ENCODE data around the gene INTS13. TPM values are rescaled to one million over a fixed set of nuclear protein-coding genes. Genes with fewer than 3 reads are reported as not detected.

The INTS13 gene
- total RNA-seq, 2 donors from 2014 or later, result 23.9 to 55.5 TPM

DNA sequence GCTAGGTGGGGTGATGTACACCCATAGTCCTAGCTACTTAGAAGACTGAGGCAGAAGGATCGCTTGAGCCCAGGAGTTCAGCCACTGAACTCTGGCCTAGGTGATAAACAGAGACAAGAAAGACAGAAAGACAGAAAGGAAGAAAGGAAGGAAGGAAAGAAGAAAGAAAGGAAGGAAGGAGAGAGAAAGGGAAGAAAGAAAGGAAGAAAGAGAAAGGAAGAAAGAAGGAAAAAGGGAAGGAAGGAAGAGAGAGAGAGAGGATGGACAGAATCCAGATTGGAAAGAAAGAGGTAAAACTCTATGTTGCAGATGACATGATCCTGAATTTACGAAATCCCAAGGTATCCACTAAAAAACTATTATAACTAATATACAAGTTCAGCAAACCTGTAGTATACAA, 8.2 kb downstream of the INTS13 start:
- Mint-ChIP-seq H3K27me3 (ENCODE audit: insufficient read depth) (no peaks in the 10 kb centered on the region), H3K4me1 (peaks cover 4% of the 10 kb centered on the region), H3K36me3 (ENCODE audit: low read depth) (peaks cover 50% of the 10 kb centered on the region), H3K27ac (no peak overlapping the region), H3K9me3 (no peaks in the 10 kb centered on the region), H3K4me3 (no peak overlapping the region)
- Histone ChIP-seq H3K27me3 (ENCODE audit: control insufficient read depth, insufficient read depth, low read length, poor library complexity, severe bottlenecking) (no peaks in the 10 kb centered on the region), H3K27ac (ENCODE audit: low read depth, low read length) (no peak overlapping the region), H3K36me3 (ENCODE audit: control insufficient read depth, insufficient read depth, low read length) (peaks cover 61% of the 10 kb centered on the region), H3K9me3 (ENCODE audit: control insufficient read depth, low read length) (no peaks in the 10 kb centered on the region), H3K4me1 (ENCODE audit: control insufficient read depth, insufficient read depth, low read length) (no peaks in the 10 kb centered on the region), H3K4me3 (ENCODE audit: low read length) (no peak overlapping the region), H3K9ac (ENCODE audit: extremely low read depth, low read length, poor library complexity, severe bottlenecking) (no peak overlapping the region)
- TF ChIP-seq, protein P1, sequence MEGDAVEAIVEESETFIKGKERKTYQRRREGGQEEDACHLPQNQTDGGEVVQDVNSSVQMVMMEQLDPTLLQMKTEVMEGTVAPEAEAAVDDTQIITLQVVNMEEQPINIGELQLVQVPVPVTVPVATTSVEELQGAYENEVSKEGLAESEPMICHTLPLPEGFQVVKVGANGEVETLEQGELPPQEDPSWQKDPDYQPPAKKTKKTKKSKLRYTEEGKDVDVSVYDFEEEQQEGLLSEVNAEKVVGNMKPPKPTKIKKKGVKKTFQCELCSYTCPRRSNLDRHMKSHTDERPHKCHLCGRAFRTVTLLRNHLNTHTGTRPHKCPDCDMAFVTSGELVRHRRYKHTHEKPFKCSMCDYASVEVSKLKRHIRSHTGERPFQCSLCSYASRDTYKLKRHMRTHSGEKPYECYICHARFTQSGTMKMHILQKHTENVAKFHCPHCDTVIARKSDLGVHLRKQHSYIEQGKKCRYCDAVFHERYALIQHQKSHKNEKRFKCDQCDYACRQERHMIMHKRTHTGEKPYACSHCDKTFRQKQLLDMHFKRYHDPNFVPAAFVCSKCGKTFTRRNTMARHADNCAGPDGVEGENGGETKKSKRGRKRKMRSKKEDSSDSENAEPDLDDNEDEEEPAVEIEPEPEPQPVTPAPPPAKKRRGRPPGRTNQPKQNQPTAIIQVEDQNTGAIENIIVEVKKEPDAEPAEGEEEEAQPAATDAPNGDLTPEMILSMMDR (conservative IDR thresholded peaks at IDR 0.05), result no peak
- DNase-seq, result no peak
- 95 to 100% methylated on average over 1 to 2 of the region's 2 CpGs for WGBS, 2 experiments (ENCODE audit: insufficient coverage in 1 of 2, insufficient read length in 1 of 2)

DNA sequence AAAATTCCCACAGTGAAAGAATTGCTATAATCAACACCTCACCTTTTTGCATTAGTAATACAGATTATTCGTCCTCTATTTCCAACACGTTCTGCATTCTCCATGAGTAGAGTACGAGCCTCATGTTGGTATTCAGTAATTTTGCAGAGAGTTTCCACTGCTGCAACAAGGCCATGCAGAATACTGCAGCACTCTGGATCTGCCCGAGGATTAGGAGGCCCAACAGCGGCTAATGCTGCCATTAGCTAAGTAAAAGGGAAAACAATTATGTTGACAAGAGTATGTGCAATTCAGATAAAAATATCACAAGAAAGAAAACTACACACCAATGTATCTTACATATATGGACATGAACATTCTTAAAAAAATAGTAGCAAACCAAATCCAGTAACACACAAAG, 9.1 kb downstream of the INTS13 start:
- H3K36me3 Mint-ChIP-seq (ENCODE audit: low read depth), result peaks cover 54% of the 10 kb centered on the region
- no peak overlapping the region for H3K4me3 Mint-ChIP-seq
- no peaks in the 10 kb centered on the region for H3K27me3 Mint-ChIP-seq (ENCODE audit: insufficient read depth)
- no peak overlapping the region for H3K27ac ChIP-seq (ENCODE audit: low read depth, low read length)
- 83 to 93% methylated on average over 1 to 5 of the region's 5 CpGs for WGBS, 2 experiments (ENCODE audit: insufficient coverage in 1 of 2, insufficient read length in 1 of 2)
- no peak overlapping the region for H3K9ac ChIP-seq (ENCODE audit: extremely low read depth, low read length, poor library complexity, severe bottlenecking)
- H3K27me3 ChIP-seq (ENCODE audit: control insufficient read depth, insufficient read depth, low read length, poor library complexity, severe bottlenecking), result no peaks in the 10 kb centered on the region
- no peak overlapping the region for H3K4me3 ChIP-seq (ENCODE audit: low read length)
- TF ChIP-seq, protein P1 (conservative IDR thresholded peaks at IDR 0.05), result no peak
- no peaks in the 10 kb centered on the region for H3K9me3 Mint-ChIP-seq
- H3K9me3 ChIP-seq (ENCODE audit: control insufficient read depth, low read length), result no peaks in the 10 kb centered on the region
- H3K4me1 Mint-ChIP-seq, result peaks cover 4% of the 10 kb centered on the region
- DNase-seq, result no peak
- peaks cover 64% of the 10 kb centered on the region for H3K36me3 ChIP-seq (ENCODE audit: control insufficient read depth, insufficient read depth, low read length)
- H3K4me1 ChIP-seq (ENCODE audit: control insufficient read depth, insufficient read depth, low read length), result no peaks in the 10 kb centered on the region
- peak overlapping the region; percentile 19 for H3K27ac Mint-ChIP-seq

DNA sequence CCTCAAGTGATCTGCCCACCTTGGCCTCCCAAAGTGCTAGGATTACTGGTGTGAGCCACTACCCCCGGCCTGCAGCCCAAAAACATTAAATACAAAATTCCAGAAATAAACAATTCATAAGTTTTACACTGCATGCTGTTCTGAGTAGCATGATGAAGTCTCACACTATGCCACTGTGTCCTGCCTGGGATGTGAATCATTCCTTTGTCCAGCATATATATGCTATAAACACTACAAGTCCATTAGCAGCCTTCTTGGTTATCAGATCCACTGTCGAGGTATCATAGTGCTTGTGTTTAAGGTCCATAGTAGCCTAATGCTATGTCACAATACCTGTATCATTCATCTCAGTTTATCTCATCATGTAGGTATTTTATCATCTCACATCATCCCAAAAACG, 15.9 kb downstream of the INTS13 start:
- Histone ChIP-seq H3K9ac (ENCODE audit: extremely low read depth, low read length, poor library complexity, severe bottlenecking) (no peak overlapping the region), H3K9me3 (ENCODE audit: control insufficient read depth, low read length) (no peaks in the 10 kb centered on the region), H3K4me1 (ENCODE audit: control insufficient read depth, insufficient read depth, low read length) (no peaks in the 10 kb centered on the region), H3K27ac (ENCODE audit: low read depth, low read length) (no peak overlapping the region), H3K27me3 (ENCODE audit: control insufficient read depth, insufficient read depth, low read length, poor library complexity, severe bottlenecking) (no peaks in the 10 kb centered on the region), H3K4me3 (ENCODE audit: low read length) (no peak overlapping the region), H3K36me3 (ENCODE audit: control insufficient read depth, insufficient read depth, low read length) (peaks cover 53% of the 10 kb centered on the region)
- DNase-seq, result no peak
- Mint-ChIP-seq H3K36me3 (ENCODE audit: low read depth) (peaks cover 53% of the 10 kb centered on the region), H3K9me3 (no peaks in the 10 kb centered on the region), H3K4me3 (no peak overlapping the region), H3K4me1 (no peaks in the 10 kb centered on the region), H3K27me3 (ENCODE audit: insufficient read depth) (no peaks in the 10 kb centered on the region), H3K27ac (no peak overlapping the region)
- 79 to 97% methylated on average over 2 of the region's 3 CpGs for WGBS, 2 experiments (ENCODE audit: insufficient coverage in 1 of 2, insufficient read length in 1 of 2)
- TF ChIP-seq, protein P1 (conservative IDR thresholded peaks at IDR 0.05), result no peak

Data from endodermal cell (in vitro differentiated cells).